HepG2 (cell line): Measurements from ENCODE around the gene PCNP. TPM values are rescaled to one million over a fixed set of nuclear protein-coding genes. Genes with fewer than 3 reads are reported as not detected.

Experiments
- ATAC-seq: fragments of 200-7000 bp; cut with Tn5 transposase; 3 replicates; pipeline ENCODE4 v1.9.1; 2020; ENCODE audit warnings: mild to moderate bottlenecking, moderate library complexity
- BruUV-seq: library from RNA; stranded (reverse); fragments of 400-500 nt; replicated peaks from 2 replicates; lab custom pipeline; 2021; lab: Mats Ljungman, UMichigan
- CTCF ChIA-PET: fragments of 300-600 bp; formaldehyde crosslinking; extraction: SDS; loops from one replicate; lab custom pipeline; 2021; ENCODE audit warnings: low total read pairs, inconsistent platforms, low intra/inter-chr PET ratio; lab: Yijun Ruan, JAX
- POLR2A ChIA-PET: fragments of 350-600 bp; sonication (Branson Sonifier 250); formaldehyde crosslinking; loops from one replicate; lab custom pipeline; 2020; ENCODE audit warnings: antibody characterized with exemption, inconsistent platforms; lab: Yijun Ruan, JAX
- DNase-seq: peaks from one replicate; pipeline ENCODE4 v3.0.0-alpha.2; 2015; ENCODE audit warnings: low spot score
- FAIRE-seq: peaks from 3 replicates; lab custom pipeline; 2011; peaks lifted over from hg19 to GRCh38; lab: Jason Lieb, UNC
- H2AFZ ChIP-seq: one replicate; pipeline ENCODE4 v1.6.1; 2011; ENCODE audit warnings: low read length, inconsistent platforms
- H3K27ac ChIP-seq: fragments of 300-600 bp; 3 replicates; pipeline ENCODE4 v1.8.0; 2011; ENCODE audit warnings: mixed run types, mild to moderate bottlenecking, mixed read lengths, low read length, inconsistent platforms; ENCODE audit not compliant: insufficient read depth; ENCODE audit errors: extremely low read length
- H3K27me3 ChIP-seq, 2 experiments: fragments of 200-600 bp in 1 of 2; 2 replicates in 1 of 2; 3 replicates in 1 of 2; pipeline versions ENCODE4 v1.6.0 to v1.8.0; 2011; ENCODE audit warnings: low read length in 2 of 2, mild to moderate bottlenecking in 2 of 2, moderate library complexity in 2 of 2, inconsistent platforms in 1 of 2; ENCODE audit not compliant: insufficient read depth in 2 of 2, control insufficient read depth in 1 of 2
- H3K36me3 ChIP-seq, 2 experiments: fragments of 200-600 bp in 1 of 2; replicated peaks in 1 of 2; 2 replicates in 1 of 2; 3 replicates in 1 of 2; pipeline versions ENCODE4 v1.5.1 to v1.8.0; 2011; ENCODE audit warnings: low read length in 2 of 2, inconsistent platforms in 1 of 2; ENCODE audit not compliant: insufficient read depth in 2 of 2, control insufficient read depth in 1 of 2
- H3K4me1 ChIP-seq: 2 replicates; pipeline ENCODE4 v1.5.1; 2012; ENCODE audit warnings: low read length, inconsistent platforms; ENCODE audit not compliant: insufficient read depth
- H3K4me2 ChIP-seq: 2 replicates; pipeline ENCODE4 v1.6.0; 2011; ENCODE audit warnings: low read depth, low read length, inconsistent platforms
- H3K4me3 ChIP-seq, 3 experiments: fragments of 200-600 bp in 1 of 3; sonication (generic), shearing (Covaris generic) in 1 of 3; replicated peaks in 1 of 3; 2 replicates each; pipeline ENCODE4 v1.5.1; 2011 to 2016; ENCODE audit warnings: low read length in 3 of 3, inconsistent platforms in 2 of 3, low read depth in 2 of 3, mild to moderate bottlenecking in 2 of 3, control low read depth in 1 of 3, mixed read lengths in 1 of 3; ENCODE audit not compliant: insufficient read depth in 1 of 3
- H3K79me2 ChIP-seq: one replicate; pipeline ENCODE4 v1.6.1; 2011; ENCODE audit warnings: low read length, inconsistent platforms; ENCODE audit not compliant: insufficient read depth
- H3K9ac ChIP-seq: 2 replicates; pipeline ENCODE4 v1.6.0; 2011; ENCODE audit warnings: mild to moderate bottlenecking, low read depth, low read length, inconsistent platforms; ENCODE audit not compliant: insufficient read depth
- H3K9me3 ChIP-seq: 2 replicates; pipeline ENCODE4 v1.5.1; 2012; ENCODE audit warnings: mild to moderate bottlenecking, low read length
- H4K20me1 ChIP-seq: 2 replicates; pipeline ENCODE4 v1.6.0; 2011; ENCODE audit warnings: inconsistent platforms, mild to moderate bottlenecking, low read length, moderate library complexity; ENCODE audit not compliant: insufficient read depth
- CBX5 ChIP-seq: sonication (generic); formaldehyde crosslinking; IDR thresholded peaks from 2 replicates; pipeline ENCODE4 v1.4.0; 2020; ENCODE audit warnings: missing genetic modification reagents, borderline replicate concordance
- GTF3A ChIP-seq: sonication (generic); formaldehyde crosslinking; conservative IDR thresholded peaks from 2 replicates; pipeline ENCODE4 v1.4.0; 2020; ENCODE audit warnings: mild to moderate bottlenecking, missing genetic modification reagents
- HINFP ChIP-seq: sonication (generic); formaldehyde crosslinking; IDR thresholded peaks from 2 replicates; pipeline ENCODE4 v1.4.0; 2020; ENCODE audit warnings: low read depth, mild to moderate bottlenecking, missing genetic modification reagents
- MTF1 ChIP-seq: sonication (generic); formaldehyde crosslinking; IDR thresholded peaks from 2 replicates; pipeline ENCODE4 v1.5.0; 2020; ENCODE audit warnings: missing genetic modification reagents
- PHF8 ChIP-seq: sonication (generic); formaldehyde crosslinking; IDR thresholded peaks from 2 replicates; pipeline ENCODE4 v1.5.0; 2020; ENCODE audit warnings: missing genetic modification reagents
- SETDB1 ChIP-seq: sonication (generic); formaldehyde crosslinking; IDR thresholded peaks from 2 replicates; pipeline ENCODE4 v1.5.1; 2020; ENCODE audit warnings: missing genetic modification reagents, mild to moderate bottlenecking, borderline replicate concordance
- SIX1 ChIP-seq: sonication (generic); formaldehyde crosslinking; IDR thresholded peaks from 2 replicates; pipeline ENCODE4 v1.4.0; 2020; ENCODE audit warnings: missing genetic modification reagents, borderline replicate concordance
- ZNF124 ChIP-seq: sonication (generic); formaldehyde crosslinking; IDR thresholded peaks from 2 replicates; pipeline ENCODE4 v1.4.0; 2020; ENCODE audit warnings: missing genetic modification reagents
- ZNF543 ChIP-seq: sonication (generic); formaldehyde crosslinking; IDR thresholded peaks from 2 replicates; pipeline ENCODE4 v1.4.0; 2020; ENCODE audit warnings: mild to moderate bottlenecking, missing genetic modification reagents
- ZNF549 ChIP-seq: sonication (generic); formaldehyde crosslinking; IDR thresholded peaks from 2 replicates; pipeline ENCODE4 v1.5.0; 2020; ENCODE audit warnings: missing genetic modification reagents
- WGBS: methylation state at CpG from one replicate; pipeline ENCODE4 v1.1.6; 2017; ENCODE audit warnings: low lambda C conversion rate; 5-methylcytosine and 5-hydroxymethylcytosine counted together
- in situ Hi-C: cut with HindIII; loops from 2 replicates; pipeline ENCODE4 v1.10.0; 2017; ENCODE audit warnings: low pct_unique_long_range_greater_than_20kb; ENCODE audit not compliant: extremely low pct_ligation_motif_present
- intact Hi-C: fragments of 100-400 bp; cut with micrococcal nuclease; formaldehyde crosslinking; loops from one replicate; pipeline ENCODE4 v1.10.0; 2022; ENCODE audit not compliant: unreplicated experiment
- polyA plus RNA-seq, 8 experiments: library from polyadenylated mRNA; depleted of rRNA in 3 of 8; stranded (reverse) in 7 of 8; unstranded in 1 of 8; fragments of >200 nt; fragmentation: Illumina TruSeq in 4 of 8; extraction: Trizol in 4 of 8; gene quantifications; 2 replicates each; pipeline versions ENCODE4 v1.2.1 to v1.2.3, GENCODE V29; 2011 to 2016; ENCODE audit warnings: low read depth in 4 of 8, missing spikeins in 1 of 8, mixed read lengths in 1 of 8; ENCODE audit not compliant: insufficient read depth in 1 of 8
- total RNA-seq, 5 experiments: library from RNA; depleted of rRNA; stranded (reverse); fragments of >200 nt; fragmentation: Illumina TruSeq; extraction: Trizol; gene quantifications; 2 replicates each; pipeline ENCODE4 v1.2.3, GENCODE V29; 2016; ENCODE audit warnings: low read depth in 1 of 5

PCNP gene
- total and polyA plus RNA-seq, 2 of the 13 experiments (the other 11 are each of a cell fraction or from before 2014, with no cell fraction given) = 44.1 to 78.2 TPM

DNA sequence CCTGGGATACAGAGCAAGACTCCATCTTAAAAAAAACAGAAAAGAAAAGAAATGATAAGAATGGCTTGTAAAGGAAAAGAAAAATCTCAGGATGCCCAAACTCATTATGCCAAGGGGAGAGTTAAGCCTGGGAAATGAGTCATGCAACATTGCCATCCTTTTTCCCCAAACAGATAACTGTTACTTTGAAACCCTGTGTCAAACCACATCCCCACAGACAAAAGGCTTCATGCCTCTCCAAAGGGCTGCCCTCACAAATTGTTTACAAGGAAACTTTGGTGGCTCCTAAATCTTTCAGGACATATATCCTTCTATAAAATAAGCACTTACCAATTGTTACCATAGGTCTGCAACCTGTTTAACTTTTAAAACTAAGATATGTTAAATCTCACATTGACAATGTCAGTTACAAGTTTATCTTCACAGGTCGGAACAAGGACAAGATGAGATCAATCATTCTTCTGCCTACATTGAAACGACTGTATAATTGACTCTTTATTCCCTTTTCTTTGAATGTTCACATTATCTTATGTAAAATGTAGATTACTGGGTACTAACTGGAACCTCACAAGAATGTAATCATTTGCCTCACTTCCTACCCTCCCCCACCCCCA lies 42.4 kb upstream of the PCNP start:
- WGBS = 6% methylated on average over 2 of the region's 2 CpGs
- 0 out of 5 replicates have a peak, but pooled peaks cover 0 to 7% of the 10 kb centered on the region in 2 experiments for H3K27me3 ChIP-seq
- in situ Hi-C loops (no loop called here), intact Hi-C loops (no loop called here)
- no peak overlapping the region for H3K4me2 ChIP-seq
- H3K4me3 ChIP-seq = no peak overlapping the region
- no peak overlapping the region for H2AFZ ChIP-seq
- CTCF ChIA-PET = no interaction called here
- no peak overlapping the region for H3K9ac ChIP-seq
- FAIRE-seq = no peak
- H3K79me2 ChIP-seq = no peaks in the 10 kb centered on the region
- H3K27ac ChIP-seq = no peak overlapping the region
- H3K4me1 ChIP-seq = no peaks in the 10 kb centered on the region
- POLR2A ChIA-PET = no interaction called here
- no peak for TF ChIP-seq ZNF549
- no peak for TF ChIP-seq GTF3A
- TF ChIP-seq MTF1 (CRISPR knock-in tag) = no peak
- no peak for TF ChIP-seq ZNF543 (CRISPR knock-in tag)
- no peak for TF ChIP-seq CBX5 (CRISPR knock-in tag)
- no peak for TF ChIP-seq ZNF124 (CRISPR knock-in tag)
- TF ChIP-seq SIX1 = no peak
- no peak for TF ChIP-seq SETDB1
- no peak for TF ChIP-seq PHF8
- TF ChIP-seq HINFP (CRISPR knock-in tag) = no peak
- DNase-seq = no peak
- ATAC-seq = no peak
- H3K36me3 ChIP-seq = no peaks in the 10 kb centered on the region
- no peaks in the 10 kb centered on the region for H4K20me1 ChIP-seq
- no peaks in the 10 kb centered on the region for H3K9me3 ChIP-seq
- no TSS peak for BruUV-seq
